Activated CD8-positive, alpha-beta memory T cell treated with anti-CD3 and anti-CD28 coated beads, Interleukin-2, amount 50 U/mL, for 4 hours (primary cell): ENCODE measurements around the gene ORC3.
A peak's percentile ranks its signal among the peaks of the same experiment; 100 is the strongest.
"Not testable (repeated sequence)": the region's sequence is repeated elsewhere in the genome, so short reads cannot be mapped to it uniquely, and the experiment has no call there.

Experiments
- DNase-seq: peaks from one replicate; pipeline ENCODE4 v3.0.0-alpha.2; 2020

ORC3 gene

DNA sequence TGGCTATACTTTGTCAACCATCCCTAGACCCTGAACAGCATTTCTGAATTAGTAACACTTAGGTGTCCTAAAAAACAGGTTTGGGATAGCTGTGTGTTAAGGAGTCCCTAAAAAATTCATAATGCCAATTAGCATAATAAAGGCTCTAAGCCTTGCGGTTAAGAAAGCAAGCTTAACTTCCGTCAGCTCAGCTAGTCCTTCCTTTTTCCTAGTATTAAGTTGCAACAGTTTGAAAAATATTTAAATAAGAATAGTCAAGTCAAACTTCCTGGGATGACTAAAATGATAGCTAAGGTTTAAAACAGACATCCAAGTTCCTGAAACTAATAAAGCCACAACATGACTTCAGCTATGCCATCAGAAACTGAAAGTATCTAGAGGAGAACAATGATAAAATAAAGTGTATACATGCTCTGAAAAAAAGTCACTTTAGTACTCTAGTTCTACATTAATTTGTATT, 108.6 kb downstream of the ORC3 start:
- DNase-seq: no peak

DNA sequence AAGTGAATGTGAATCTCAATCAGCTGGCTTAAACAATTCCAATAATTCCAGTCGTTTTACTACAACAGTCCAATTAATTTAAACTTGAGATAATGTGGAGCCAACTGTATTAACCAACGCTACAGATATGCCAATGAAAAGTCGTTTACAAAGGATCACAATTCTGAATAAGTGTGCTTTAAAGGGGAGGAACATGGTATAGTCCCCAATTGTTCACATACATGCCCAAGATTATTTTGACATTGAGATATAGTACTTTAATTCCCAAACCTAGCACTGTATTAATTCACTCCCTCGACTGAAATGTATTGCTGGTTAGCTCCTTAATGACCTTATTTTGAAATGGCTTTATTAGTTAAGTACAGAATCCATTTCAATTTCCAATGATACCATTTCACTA, 109.6 kb downstream of the ORC3 start:
- no peak for DNase-seq

GRCh38 chr6:87700397-87701343, 110.7 kb downstream of the ORC3 start:
- DNase-seq: peak; percentile 33

GRCh38 chr6:87701344-87701675, 111.4 kb downstream of the ORC3 start:
- DNase-seq: peak; percentile 20

DNA sequence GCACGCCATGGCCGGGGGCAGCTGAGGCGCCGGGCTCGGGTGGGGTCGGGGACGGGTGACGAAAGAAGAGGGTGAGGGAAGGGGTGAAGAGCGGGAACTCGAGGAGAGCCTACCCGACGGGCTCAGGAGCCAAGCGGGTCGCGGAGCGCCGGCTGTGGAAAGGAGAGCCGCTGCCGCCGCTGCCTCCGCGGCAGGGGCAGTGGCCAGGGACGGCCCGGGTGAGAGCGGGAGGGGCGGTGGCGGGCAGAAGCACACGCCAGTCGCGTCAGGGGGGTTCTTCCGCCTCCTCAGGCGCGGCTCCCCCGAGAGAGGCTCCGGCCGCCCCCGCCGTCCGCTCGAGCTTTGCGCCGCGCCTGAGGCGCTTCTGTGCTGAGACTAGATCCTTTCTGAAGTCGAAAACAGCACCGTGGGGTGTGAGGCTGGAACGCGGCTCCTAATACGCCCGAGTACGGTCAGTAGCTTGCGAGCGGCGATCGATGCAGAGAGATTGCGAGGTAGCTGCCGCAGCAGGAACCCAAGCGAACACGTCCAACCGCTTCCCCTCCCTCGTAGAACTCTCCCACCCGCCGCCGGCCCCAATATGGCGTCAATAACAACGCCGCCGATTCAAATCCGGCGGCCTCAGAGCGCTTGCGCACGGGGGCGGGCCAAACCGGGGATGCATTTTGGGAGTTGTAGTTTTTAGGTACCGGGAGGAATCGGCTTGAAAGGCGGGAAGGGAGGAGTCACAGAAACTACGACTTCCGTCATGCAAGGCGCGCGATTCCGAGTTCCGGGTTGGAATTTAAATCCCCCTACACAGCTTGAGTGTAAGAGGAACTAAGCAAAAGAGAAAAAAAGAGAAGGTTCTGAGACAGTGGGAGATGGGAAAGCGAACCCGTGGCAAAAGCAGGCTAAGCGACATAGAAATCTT, 112.0 kb downstream of the ORC3 start, which contains the start of gene AKIRIN2:
Gene AKIRIN2, minus strand, starts transcription at position 558 of the 913 bp plus-strand sequence. Its CDS starts 549 bp downstream, at position 9.
- peak; percentile 95 for DNase-seq

DNA sequence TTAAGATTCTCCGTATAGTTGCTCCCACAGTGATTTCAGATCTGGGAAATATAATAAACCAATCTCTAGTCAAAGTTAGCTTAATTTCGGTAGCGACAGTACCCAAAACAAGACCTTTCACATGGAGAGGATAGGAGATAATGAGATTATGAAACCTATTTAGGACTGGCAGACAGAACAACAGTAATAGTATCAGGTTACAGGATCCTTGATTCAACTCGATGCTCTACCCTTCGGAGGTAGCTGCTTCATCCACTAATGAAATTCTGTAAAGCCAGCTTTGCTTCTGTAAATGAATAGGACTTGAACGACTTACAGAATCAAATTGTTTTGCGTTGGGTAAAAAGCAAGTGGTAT, 112.6 kb downstream of the ORC3 start:
- no peak for DNase-seq

DNA sequence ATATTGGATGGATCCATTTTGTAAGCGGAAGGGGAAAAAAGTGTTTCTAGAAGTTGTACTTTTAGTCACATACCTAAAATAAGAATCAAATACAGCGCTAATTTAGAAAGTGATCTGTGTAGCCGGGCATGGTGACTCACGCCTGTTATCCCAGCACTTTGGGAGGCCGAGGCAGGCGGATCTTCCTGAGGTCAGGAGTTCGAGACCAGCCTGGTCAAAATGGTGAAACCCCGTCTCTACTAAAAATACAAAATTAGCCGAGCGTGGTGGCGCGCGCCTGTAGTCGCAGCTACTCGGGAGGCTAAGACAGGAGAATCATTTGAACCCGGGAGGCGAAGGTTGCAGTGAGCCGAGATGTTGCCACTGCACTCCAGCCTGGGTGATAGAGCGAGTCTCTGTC, 113.1 kb downstream of the ORC3 start:
- not testable (repeated sequence) for DNase-seq

DNA sequence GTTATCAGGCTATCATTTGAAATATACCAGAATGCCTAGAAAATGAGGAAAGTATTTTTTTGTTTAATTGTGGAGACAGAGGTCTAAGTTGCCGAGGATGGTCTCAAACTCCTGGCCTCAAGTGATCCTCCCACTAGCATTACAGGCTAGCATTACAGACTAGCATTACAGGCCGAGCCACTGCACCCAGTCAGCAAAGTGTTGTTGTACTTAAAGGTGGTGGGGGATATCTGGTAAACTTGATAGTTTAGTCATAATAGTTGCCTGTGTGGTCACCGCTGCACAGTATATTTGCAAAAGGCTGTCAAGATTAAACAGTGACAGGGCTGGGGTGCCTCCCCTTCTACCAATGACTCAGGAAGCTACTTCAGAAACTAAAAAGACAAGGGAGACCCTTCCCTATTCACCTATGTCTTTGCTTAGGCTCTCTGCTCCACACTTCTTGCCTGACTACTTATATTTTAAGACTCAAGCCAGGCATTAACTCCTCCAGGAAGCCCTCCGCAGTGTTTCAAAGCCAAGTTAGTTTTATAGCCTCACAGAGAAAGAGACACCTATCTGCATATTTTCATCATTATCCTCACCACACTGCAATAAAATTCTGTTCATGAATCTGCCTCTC, 115.2 kb downstream of the ORC3 start:
- no peak for DNase-seq

DNA sequence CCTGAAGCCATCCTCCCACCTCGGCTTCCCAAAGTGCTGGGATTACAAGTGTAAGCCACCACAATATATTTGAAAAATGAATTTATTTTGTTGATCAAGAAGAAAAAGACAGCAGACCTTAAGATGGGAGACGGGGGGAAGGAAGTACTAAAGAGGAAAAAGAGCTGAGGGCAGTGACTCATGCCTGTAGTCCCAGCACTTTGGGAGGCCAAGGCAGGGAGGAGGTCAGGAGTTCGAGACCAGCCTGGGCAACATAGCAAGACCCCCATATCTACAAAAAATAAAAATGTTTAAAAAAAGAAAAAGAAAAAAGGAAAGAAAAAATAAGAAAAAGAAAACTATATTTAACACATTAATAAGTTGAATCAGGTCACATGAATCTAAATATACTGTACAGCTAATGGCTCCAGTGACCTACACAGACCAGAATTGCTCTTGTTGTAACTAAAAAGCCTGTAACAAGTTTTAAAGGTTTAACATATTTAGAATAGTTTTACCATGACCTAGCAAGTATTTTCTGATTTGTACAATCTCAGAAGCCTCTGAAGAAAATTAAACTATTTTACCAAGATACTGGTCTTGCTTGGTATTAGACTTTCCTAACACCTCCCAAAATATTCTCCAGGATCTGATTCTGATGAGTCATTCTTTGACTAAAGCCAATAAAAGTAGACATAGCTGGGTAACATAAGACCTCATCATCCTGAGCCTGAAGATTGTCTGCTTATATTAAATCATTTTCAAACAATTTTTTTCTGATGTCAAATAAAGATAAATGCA, 116.4 kb downstream of the ORC3 start:
- no peak for DNase-seq

- not testable (repeated sequence) for DNase-seq
Observed at GRCh38 chr6:87708581-87709427, 118.9 kb downstream of the ORC3 start.

DNA sequence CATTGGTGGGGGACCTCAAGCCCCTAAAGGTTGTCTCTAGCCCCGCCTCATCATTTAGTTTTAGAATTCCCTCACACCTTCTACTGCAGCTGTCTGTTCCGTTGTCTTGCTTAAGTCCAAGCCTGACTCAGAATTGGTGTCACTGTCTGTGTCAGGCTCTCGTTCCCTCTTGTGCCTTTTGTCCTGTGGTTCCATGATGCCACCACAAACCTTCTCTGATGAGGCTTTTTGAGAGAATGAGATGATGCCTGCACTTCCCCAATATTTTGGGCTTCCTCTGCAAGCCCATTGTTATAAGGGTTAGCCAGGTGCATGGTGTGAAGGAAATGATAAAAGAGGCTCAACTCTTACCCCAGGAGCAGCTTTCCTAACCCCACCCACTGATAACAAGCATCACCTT, 120.2 kb downstream of the ORC3 start:
- no peak for DNase-seq

DNA sequence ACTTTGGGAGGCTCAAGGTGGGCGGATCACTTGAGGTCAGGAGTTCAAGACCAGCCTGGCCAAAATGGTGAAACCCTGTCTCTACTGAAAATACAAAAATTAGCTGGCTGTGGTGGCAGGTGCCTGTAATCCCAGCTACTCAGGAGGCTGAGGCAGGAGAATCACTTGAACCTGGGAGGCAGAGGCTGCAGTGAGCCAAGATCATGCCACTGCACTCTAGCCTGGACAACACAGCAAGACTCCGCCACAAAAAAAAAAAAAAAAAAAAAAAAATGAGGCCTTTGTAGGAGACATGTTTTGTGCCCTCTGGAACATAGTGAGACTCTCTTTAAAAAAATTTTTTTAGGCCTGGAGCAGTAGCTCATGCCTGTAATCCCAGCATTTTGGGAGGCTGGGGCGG, 122.8 kb downstream of the ORC3 start:
- DNase-seq: not testable (repeated sequence)

- no peak for DNase-seq
Observed at GRCh38 chr6:87714093-87714842, 124.3 kb downstream of the ORC3 start.
